SK-N-SH treated with all-trans-retinoic acid at 6 μM for 48 hours (cell line): ENCODE measurements around the gene IPO5.
A peak's percentile ranks its signal among the peaks of the same experiment; 100 is the strongest.

ENCODE experiments used
- ATAC-seq: fragments of 200-7000 bp; cut with Tn5 transposase; 3 replicates; pipeline ENCODE4 v1.9.1; 2020; ENCODE audit warnings: mild to moderate bottlenecking, moderate library complexity
- CSDC2 ChIP-seq: fragments of 250-450 bp; sonication (Bioruptor Pico); IDR thresholded peaks from 2 replicates; pipeline ENCODE4 v1.5.0; 2020; ENCODE audit warnings: mild to moderate bottlenecking, moderate library complexity
- ESRRG ChIP-seq: fragments of 250-450 bp; sonication (Bioruptor Pico); IDR thresholded peaks from 2 replicates; pipeline ENCODE4 v1.6.1; 2021; ENCODE audit warnings: mild to moderate bottlenecking
- GLIS3 ChIP-seq: fragments of 250-450 bp; sonication (Bioruptor Pico); IDR thresholded peaks from 2 replicates; pipeline ENCODE4 v1.5.0; 2020; ENCODE audit warnings: mild to moderate bottlenecking, moderate library complexity
- ISL1 ChIP-seq: fragments of 250-450 bp; sonication (Bioruptor Pico); IDR thresholded peaks from 2 replicates; pipeline ENCODE4 v2.1.2; 2022; ENCODE audit warnings: mild to moderate bottlenecking, moderate library complexity
- OSR1 ChIP-seq: fragments of 250-450 bp; sonication (Bioruptor Pico); IDR thresholded peaks from 2 replicates; pipeline ENCODE4 v1.8.0; 2022; ENCODE audit warnings: moderate library complexity, mild to moderate bottlenecking, inconsistent platforms
- PPARA ChIP-seq: fragments of 250-450 bp; sonication (Bioruptor Pico); IDR thresholded peaks from 2 replicates; pipeline ENCODE4 v1.5.0; 2020; ENCODE audit warnings: mild to moderate bottlenecking, borderline replicate concordance
- RARB ChIP-seq: fragments of 250-450 bp; sonication (Bioruptor Pico); IDR thresholded peaks from 2 replicates; pipeline ENCODE4 v1.8.0; 2021; ENCODE audit warnings: mild to moderate bottlenecking, moderate library complexity
- SNAI2 ChIP-seq: fragments of 250-450 bp; sonication (Bioruptor Pico); IDR thresholded peaks from 2 replicates; pipeline ENCODE4 v1.5.0; 2020; ENCODE audit warnings: mild to moderate bottlenecking, moderate library complexity
- TCF4 ChIP-seq: fragments of 250-450 bp; sonication (Bioruptor Pico); IDR thresholded peaks from 2 replicates; pipeline ENCODE4 v1.8.0; 2021; ENCODE audit warnings: mild to moderate bottlenecking, moderate library complexity, borderline replicate concordance
- TOX ChIP-seq: fragments of 250-450 bp; sonication (Bioruptor Pico); IDR thresholded peaks from 2 replicates; pipeline ENCODE4 v1.8.0; 2021; ENCODE audit warnings: mild to moderate bottlenecking, moderate library complexity, borderline replicate concordance
- ZFP30 ChIP-seq: fragments of 450-650 bp; formaldehyde crosslinking; IDR thresholded peaks from 2 replicates; pipeline ENCODE4 v1.5.0; 2022; ENCODE audit warnings: mild to moderate bottlenecking, moderate library complexity
- ZNF565 ChIP-seq: fragments of 450-650 bp; formaldehyde crosslinking; conservative IDR thresholded peaks from 2 replicates; pipeline ENCODE4 v1.5.0; 2020; ENCODE audit warnings: low read depth, mild to moderate bottlenecking, moderate library complexity
- ZNF70 ChIP-seq: fragments of 450-650 bp; formaldehyde crosslinking; IDR thresholded peaks from 2 replicates; pipeline ENCODE4 v1.5.0; 2020; ENCODE audit warnings: mild to moderate bottlenecking, moderate library complexity
- ZNF8 ChIP-seq: fragments of 450-650 bp; formaldehyde crosslinking; IDR thresholded peaks from 2 replicates; pipeline ENCODE4 v1.5.0; 2020; ENCODE audit warnings: mild to moderate bottlenecking, moderate library complexity
- TF ChIP-seq, protein P1 (sequence below): fragments of 250-450 bp; sonication (Bioruptor Pico); IDR thresholded peaks from 2 replicates; pipeline ENCODE4 v1.5.1; 2020; ENCODE audit warnings: low read depth, mild to moderate bottlenecking, moderate library complexity
- TF ChIP-seq, protein P2 (sequence below): fragments of 250-450 bp; sonication (Bioruptor Pico); IDR thresholded peaks from 2 replicates; pipeline ENCODE4 v1.5.1; 2021; ENCODE audit warnings: mild to moderate bottlenecking, moderate library complexity
- TF ChIP-seq, protein P3 (sequence below): fragments of 250-450 bp; sonication (Bioruptor Pico); IDR thresholded peaks from 2 replicates; pipeline ENCODE4 v1.8.0; 2020; ENCODE audit warnings: mild to moderate bottlenecking, moderate library complexity, borderline replicate concordance
- TF ChIP-seq, protein P4 (sequence below): fragments of 250-450 bp; sonication (Bioruptor Pico); IDR thresholded peaks from 2 replicates; pipeline ENCODE4 v1.5.0; 2020; ENCODE audit warnings: mild to moderate bottlenecking, moderate library complexity
- TF ChIP-seq, protein P5 (sequence below): fragments of 250-450 bp; sonication (Bioruptor Pico); IDR thresholded peaks from 2 replicates; pipeline ENCODE4 v1.8.0; 2021; ENCODE audit warnings: low read depth, mild to moderate bottlenecking, moderate library complexity, borderline replicate concordance

Gene IPO5

DNA sequence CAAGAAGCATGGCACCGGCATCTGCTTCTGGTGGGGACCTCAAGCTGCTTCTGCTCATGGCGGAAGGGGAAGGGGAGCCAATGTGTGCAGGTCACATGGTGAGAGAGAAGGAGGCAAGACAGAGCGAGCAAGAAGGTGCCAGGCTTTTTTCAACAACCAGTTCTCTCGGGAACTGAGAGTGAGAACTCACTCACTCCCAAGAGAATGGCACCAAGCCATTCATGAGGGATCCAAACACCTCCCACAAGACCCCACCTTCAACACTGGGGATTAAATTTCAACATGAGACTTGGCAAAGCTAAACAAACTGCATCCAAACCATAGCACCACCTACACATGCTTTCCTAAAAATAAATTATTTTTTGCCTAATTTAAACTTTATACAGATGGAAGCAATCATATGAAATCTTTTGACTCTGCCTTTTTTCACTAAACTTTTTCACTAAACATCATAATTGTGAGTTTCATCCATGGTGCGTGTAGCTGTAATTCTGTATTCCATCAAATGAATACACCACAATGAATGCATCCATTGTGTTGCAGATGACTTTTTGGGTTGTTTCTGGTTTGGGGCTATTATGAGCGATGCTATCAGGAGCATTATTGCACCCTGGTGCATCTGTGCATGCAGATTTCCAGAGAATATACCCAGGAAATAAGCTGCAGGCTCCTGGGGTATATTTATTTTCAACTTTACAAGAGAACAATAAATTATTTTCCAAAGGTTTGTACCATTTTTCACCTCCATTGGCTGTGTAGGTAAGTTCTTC lies 14.6 kb upstream of the IPO5 start:
- ATAC-seq: no peak
- no peak for TF ChIP-seq ESRRG (CRISPR knock-in tag)
- no peak for TF ChIP-seq ZNF565 (CRISPR knock-in tag)
- no peak for TF ChIP-seq ISL1 (CRISPR knock-in tag)
- no peak for TF ChIP-seq ZFP30 (CRISPR knock-in tag)
- TF ChIP-seq ZNF8: no peak
- TF ChIP-seq, protein P1, sequence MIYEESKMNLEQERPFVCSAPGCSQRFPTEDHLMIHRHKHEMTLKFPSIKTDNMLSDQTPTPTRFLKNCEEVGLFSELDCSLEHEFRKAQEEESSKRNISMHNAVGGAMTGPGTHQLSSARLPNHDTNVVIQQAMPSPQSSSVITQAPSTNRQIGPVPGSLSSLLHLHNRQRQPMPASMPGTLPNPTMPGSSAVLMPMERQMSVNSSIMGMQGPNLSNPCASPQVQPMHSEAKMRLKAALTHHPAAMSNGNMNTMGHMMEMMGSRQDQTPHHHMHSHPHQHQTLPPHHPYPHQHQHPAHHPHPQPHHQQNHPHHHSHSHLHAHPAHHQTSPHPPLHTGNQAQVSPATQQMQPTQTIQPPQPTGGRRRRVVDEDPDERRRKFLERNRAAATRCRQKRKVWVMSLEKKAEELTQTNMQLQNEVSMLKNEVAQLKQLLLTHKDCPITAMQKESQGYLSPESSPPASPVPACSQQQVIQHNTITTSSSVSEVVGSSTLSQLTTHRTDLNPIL (CRISPR knock-in tag): no peak
- TF ChIP-seq, protein P2, sequence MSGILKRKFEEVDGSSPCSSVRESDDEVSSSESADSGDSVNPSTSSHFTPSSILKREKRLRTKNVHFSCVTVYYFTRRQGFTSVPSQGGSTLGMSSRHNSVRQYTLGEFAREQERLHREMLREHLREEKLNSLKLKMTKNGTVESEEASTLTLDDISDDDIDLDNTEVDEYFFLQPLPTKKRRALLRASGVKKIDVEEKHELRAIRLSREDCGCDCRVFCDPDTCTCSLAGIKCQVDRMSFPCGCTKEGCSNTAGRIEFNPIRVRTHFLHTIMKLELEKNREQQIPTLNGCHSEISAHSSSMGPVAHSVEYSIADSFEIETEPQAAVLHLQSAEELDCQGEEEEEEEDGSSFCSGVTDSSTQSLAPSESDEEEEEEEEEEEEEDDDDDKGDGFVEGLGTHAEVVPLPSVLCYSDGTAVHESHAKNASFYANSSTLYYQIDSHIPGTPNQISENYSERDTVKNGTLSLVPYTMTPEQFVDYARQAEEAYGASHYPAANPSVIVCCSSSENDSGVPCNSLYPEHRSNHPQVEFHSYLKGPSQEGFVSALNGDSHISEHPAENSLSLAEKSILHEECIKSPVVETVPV: no peak
- no peak for TF ChIP-seq OSR1
- TF ChIP-seq RARB: no peak
- no peak for TF ChIP-seq GLIS3 (CRISPR knock-in tag)
- no peak for TF ChIP-seq ZNF70 (CRISPR knock-in tag)
- no peak for TF ChIP-seq TOX (CRISPR knock-in tag)
- no peak for TF ChIP-seq CSDC2 (CRISPR knock-in tag)
- TF ChIP-seq, all 23 proteins: peak for 0

DNA sequence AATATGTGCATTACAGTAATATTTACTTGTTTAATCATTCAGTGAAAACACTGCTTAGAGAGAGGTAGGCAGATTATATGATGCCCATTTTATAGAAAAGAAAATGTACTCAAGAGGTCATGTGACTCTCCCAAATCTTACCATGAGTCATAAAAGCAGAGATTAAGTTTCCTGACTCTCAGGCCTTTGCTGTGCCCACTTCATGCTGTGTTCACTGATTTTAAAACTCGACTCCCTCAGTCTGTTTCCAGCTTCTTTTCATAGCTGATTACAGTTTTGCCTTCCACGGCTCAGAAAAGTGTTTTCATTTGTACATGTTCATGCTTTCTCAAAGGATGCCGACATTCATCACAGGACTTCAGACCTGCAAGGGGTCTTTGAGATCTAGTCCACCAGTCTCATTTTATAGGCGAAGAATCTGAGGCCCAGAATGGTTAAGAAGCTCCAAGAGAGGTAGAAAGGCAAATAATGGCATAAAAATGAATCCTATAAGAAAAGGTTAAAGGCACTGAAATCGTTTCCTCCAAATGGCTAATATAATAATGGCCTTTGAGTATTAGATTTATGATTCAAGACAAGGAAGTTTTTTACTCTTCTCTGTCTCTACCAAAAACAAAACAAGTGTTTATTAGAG lies 9.0 kb upstream of the IPO5 start:
- TF ChIP-seq, protein P3, sequence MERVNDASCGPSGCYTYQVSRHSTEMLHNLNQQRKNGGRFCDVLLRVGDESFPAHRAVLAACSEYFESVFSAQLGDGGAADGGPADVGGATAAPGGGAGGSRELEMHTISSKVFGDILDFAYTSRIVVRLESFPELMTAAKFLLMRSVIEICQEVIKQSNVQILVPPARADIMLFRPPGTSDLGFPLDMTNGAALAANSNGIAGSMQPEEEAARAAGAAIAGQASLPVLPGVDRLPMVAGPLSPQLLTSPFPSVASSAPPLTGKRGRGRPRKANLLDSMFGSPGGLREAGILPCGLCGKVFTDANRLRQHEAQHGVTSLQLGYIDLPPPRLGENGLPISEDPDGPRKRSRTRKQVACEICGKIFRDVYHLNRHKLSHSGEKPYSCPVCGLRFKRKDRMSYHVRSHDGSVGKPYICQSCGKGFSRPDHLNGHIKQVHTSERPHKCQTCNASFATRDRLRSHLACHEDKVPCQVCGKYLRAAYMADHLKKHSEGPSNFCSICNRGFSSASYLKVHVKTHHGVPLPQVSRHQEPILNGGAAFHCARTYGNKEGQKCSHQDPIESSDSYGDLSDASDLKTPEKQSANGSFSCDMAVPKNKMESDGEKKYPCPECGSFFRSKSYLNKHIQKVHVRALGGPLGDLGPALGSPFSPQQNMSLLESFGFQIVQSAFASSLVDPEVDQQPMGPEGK (CRISPR knock-in tag): no peak
- TF ChIP-seq TCF4 (CRISPR knock-in tag): no peak
- TF ChIP-seq, protein P2: no peak
- peak; percentile 56 for ATAC-seq

DNA sequence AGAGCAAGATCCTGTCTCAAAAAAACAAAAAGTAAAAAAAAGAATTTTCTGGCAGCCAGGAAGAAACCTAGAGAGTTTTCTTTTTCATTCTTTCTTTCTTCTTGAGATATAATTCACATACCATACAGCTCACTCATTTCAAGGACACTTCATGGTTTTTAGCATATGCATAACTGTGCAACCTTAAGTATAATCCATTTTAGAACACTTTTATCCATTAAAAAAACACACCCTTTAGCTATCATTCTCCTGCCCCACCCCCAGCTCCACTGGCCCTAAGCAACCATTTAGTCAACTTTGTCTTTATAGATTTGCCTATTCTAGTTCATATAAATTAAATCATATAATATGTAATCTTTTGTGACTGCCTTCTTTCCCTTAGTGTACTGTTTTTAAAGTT lies 8.1 kb upstream of the IPO5 start:
- no peak for ATAC-seq
- TF ChIP-seq ZNF70 (CRISPR knock-in tag): no peak
- TF ChIP-seq, protein P4, sequence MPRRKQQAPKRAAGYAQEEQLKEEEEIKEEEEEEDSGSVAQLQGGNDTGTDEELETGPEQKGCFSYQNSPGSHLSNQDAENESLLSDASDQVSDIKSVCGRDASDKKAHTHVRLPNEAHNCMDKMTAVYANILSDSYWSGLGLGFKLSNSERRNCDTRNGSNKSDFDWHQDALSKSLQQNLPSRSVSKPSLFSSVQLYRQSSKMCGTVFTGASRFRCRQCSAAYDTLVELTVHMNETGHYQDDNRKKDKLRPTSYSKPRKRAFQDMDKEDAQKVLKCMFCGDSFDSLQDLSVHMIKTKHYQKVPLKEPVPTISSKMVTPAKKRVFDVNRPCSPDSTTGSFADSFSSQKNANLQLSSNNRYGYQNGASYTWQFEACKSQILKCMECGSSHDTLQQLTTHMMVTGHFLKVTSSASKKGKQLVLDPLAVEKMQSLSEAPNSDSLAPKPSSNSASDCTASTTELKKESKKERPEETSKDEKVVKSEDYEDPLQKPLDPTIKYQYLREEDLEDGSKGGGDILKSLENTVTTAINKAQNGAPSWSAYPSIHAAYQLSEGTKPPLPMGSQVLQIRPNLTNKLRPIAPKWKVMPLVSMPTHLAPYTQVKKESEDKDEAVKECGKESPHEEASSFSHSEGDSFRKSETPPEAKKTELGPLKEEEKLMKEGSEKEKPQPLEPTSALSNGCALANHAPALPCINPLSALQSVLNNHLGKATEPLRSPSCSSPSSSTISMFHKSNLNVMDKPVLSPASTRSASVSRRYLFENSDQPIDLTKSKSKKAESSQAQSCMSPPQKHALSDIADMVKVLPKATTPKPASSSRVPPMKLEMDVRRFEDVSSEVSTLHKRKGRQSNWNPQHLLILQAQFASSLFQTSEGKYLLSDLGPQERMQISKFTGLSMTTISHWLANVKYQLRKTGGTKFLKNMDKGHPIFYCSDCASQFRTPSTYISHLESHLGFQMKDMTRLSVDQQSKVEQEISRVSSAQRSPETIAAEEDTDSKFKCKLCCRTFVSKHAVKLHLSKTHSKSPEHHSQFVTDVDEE (CRISPR knock-in tag): no peak
- TF ChIP-seq OSR1: no peak
- no peak for TF ChIP-seq RARB
- TF ChIP-seq, protein P5, sequence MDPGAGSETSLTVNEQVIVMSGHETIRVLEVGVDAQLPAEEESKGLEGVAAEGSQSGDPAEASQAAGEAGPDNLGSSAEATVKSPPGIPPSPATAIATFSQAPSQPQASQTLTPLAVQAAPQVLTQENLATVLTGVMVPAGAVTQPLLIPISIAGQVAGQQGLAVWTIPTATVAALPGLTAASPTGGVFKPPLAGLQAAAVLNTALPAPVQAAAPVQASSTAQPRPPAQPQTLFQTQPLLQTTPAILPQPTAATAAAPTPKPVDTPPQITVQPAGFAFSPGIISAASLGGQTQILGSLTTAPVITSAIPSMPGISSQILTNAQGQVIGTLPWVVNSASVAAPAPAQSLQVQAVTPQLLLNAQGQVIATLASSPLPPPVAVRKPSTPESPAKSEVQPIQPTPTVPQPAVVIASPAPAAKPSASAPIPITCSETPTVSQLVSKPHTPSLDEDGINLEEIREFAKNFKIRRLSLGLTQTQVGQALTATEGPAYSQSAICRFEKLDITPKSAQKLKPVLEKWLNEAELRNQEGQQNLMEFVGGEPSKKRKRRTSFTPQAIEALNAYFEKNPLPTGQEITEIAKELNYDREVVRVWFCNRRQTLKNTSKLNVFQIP (CRISPR knock-in tag): no peak
- TF ChIP-seq GLIS3 (CRISPR knock-in tag): no peak
- TF ChIP-seq PPARA: no peak
- TF ChIP-seq SNAI2 (CRISPR knock-in tag): no peak
- TF ChIP-seq ISL1 (CRISPR knock-in tag): no peak
